PC-3 (cell line): ENCODE measurements around the gene LAMTOR5. TPM values are rescaled to one million over a fixed set of nuclear protein-coding genes. Genes with fewer than 3 reads are reported as not detected.
"Not testable (repeated sequence)": the region's sequence is repeated elsewhere in the genome, so short reads cannot be mapped to it uniquely, and the experiment has no call there.

Source experiments
- ATAC-seq: fragments of 200-7000 bp; cut with Tn5 transposase; 2 replicates; pipeline ENCODE4 v1.9.1; 2020; ENCODE audit warnings: mild to moderate bottlenecking, moderate library complexity
- BruUV-seq: library from RNA; stranded (reverse); fragments of 400-500 nt; replicated peaks from 2 replicates; lab custom pipeline; 2021; lab: Mats Ljungman, UMichigan
- CTCF ChIA-PET: fragments of 300-600 bp; sonication (Branson Sonifier 250); formaldehyde crosslinking; loops from one replicate; lab custom pipeline; 2022; ENCODE audit warnings: antibody characterized with exemption; lab: Charles Lee
- POLR2A ChIA-PET: fragments of 300-600 bp; sonication (Branson Sonifier 250); formaldehyde crosslinking; loops from one replicate; lab custom pipeline; 2022; ENCODE audit warnings: antibody characterized with exemption; ENCODE audit not compliant: unreplicated experiment; lab: Charles Lee
- DNase-seq: peaks from one replicate; pipeline ENCODE4 v3.0.0-alpha.2; 2015
- H2AFZ ChIP-seq: fragments of 300-600 bp; sonication (generic); 2 replicates; pipeline ENCODE4 v1.6.0; 2016; ENCODE audit warnings: antibody characterized with exemption, low read length
- H3F3A ChIP-seq: fragments of 300-600 bp; sonication (generic); one replicate; pipeline ENCODE4 v1.6.0; 2017; ENCODE audit warnings: antibody characterized with exemption, low read length, control low read depth, mild to moderate bottlenecking; ENCODE audit not compliant: unreplicated experiment
- H3K27ac ChIP-seq: fragments of 300-600 bp; sonication (generic); 2 replicates; pipeline ENCODE4 v1.5.1; 2016; ENCODE audit warnings: mild to moderate bottlenecking, low read length
- H3K27me3 ChIP-seq: fragments of 300-600 bp; sonication (generic); 2 replicates; pipeline ENCODE4 v1.6.1; 2016; ENCODE audit warnings: low read length, mixed read lengths
- H3K36me3 ChIP-seq: fragments of 300-600 bp; sonication (generic); 2 replicates; pipeline ENCODE4 v1.6.1; 2016; ENCODE audit warnings: low read depth, mixed run types, low read length, mixed read lengths
- H3K4me1 ChIP-seq: fragments of 300-600 bp; sonication (generic); 2 replicates; pipeline ENCODE4 v1.5.1; 2016; ENCODE audit warnings: low read length; ENCODE audit not compliant: insufficient read depth
- H3K4me2 ChIP-seq: fragments of 300-600 bp; sonication (generic); 2 replicates; pipeline ENCODE4 v1.6.0; 2016; ENCODE audit warnings: low read length
- H3K4me3 ChIP-seq: fragments of 300-600 bp; sonication (generic); 2 replicates; pipeline ENCODE4 v1.5.1; 2016; ENCODE audit warnings: mild to moderate bottlenecking, low read length, mixed read lengths
- H3K79me2 ChIP-seq: fragments of 300-600 bp; sonication (generic); 2 replicates; pipeline ENCODE4 v1.6.1; 2017; ENCODE audit warnings: low read length, mixed read lengths
- H3K9ac ChIP-seq: fragments of 300-600 bp; sonication (generic); 2 replicates; pipeline ENCODE4 v1.6.0; 2016; ENCODE audit warnings: mild to moderate bottlenecking, low read length
- H3K9me2 ChIP-seq: fragments of 300-600 bp; sonication (generic); replicated peaks from 2 replicates; pipeline ENCODE4 v1.6.1; 2016; ENCODE audit warnings: mixed run types, low read length, mixed read lengths
- H3K9me3 ChIP-seq: fragments of 300-600 bp; sonication (generic); 2 replicates; pipeline ENCODE4 v1.6.1; 2016; ENCODE audit warnings: low read length, mixed read lengths
- H4K20me1 ChIP-seq: fragments of 300-600 bp; sonication (generic); 2 replicates; pipeline ENCODE4 v1.6.1; 2016; ENCODE audit warnings: low read length, mixed read lengths
- CTCF ChIP-seq: fragments of 300-600 bp; sonication (generic); conservative IDR thresholded peaks from 2 replicates; pipeline ENCODE4 v1.5.1; 2017; ENCODE audit warnings: antibody characterized with exemption, low read depth, mild to moderate bottlenecking, low read length
- EZH2 ChIP-seq: fragments of 300-600 bp; sonication (generic); IDR thresholded peaks from one replicate; pipeline ENCODE4 v1.6.1; 2017; ENCODE audit warnings: antibody characterized with exemption, mild to moderate bottlenecking, low read length; ENCODE audit not compliant: unreplicated experiment
- EZH2phosphoT487 ChIP-seq: fragments of 300-600 bp; sonication (generic); IDR thresholded peaks from 2 replicates; pipeline ENCODE4 v1.6.1; 2018; ENCODE audit warnings: mild to moderate bottlenecking, antibody characterized with exemption, low read length, borderline replicate concordance
- intact Hi-C: fragments of 100-400 bp; cut with micrococcal nuclease; formaldehyde crosslinking; loops from 2 replicates; pipeline ENCODE4 v1.9.0; 2023
- total RNA-seq: library from RNA; depleted of rRNA; stranded (reverse); fragments of >200 nt; gene quantifications from 2 replicates; pipeline ENCODE4 v1.2.3, GENCODE V29; 2014

Gene LAMTOR5
- total RNA-seq, 1 experiment from 2014 or later: 143 TPM

- ATAC-seq: no peak
- no peaks in the 10 kb centered on the region for H3K36me3 ChIP-seq
- H4K20me1 ChIP-seq: no peaks in the 10 kb centered on the region
- ChIA-PET CTCF (no interaction called here), POLR2A (no interaction called here)
- H3K27me3 ChIP-seq: peaks cover under 1% of the 10 kb centered on the region; the same call in 1 of the 2 replicates
- H3K4me3 ChIP-seq: no peak overlapping the region
- H3K9ac ChIP-seq: no peak overlapping the region
- H3K4me1 ChIP-seq: no peaks in the 10 kb centered on the region
- no peaks in the 10 kb centered on the region for H3F3A ChIP-seq
- H3K9me3 ChIP-seq: no peaks in the 10 kb centered on the region
- no peak overlapping the region for H2AFZ ChIP-seq
- intact Hi-C loops: no loop called here
- BruUV-seq: no TSS peak
- H3K79me2 ChIP-seq: no peaks in the 10 kb centered on the region
- TF ChIP-seq CTCF (no peak), EZH2phosphoT487 (no peak), EZH2 (no peak)
- DNase-seq: no peak
- H3K9me2 ChIP-seq: no peaks in the 10 kb centered on the region
- H3K27ac ChIP-seq: no peak overlapping the region
- H3K4me2 ChIP-seq: no peak overlapping the region
These were observed 34.4 kb upstream of the LAMTOR5 start for GRCh38 chr1:110441888-110442287.

DNA sequence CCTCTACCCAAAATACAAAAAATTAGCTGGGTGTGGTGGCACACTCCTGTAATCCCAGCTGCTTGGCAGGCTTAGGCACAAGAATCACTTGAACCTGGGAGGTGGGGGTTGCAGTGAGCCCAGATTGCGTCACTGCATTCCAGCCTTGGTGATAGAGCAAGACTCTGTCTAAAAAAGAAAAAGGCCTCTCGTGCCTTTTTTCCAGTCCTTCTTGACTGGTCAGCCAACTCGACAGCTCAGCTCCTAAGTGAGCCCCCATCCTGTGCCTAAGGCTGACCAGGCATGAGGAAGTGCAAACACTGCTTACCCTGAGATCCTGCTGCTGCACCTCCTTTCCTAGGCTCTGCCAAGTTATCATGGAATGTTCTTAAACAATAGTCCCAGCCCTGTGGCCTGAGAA is 33.4 kb upstream of the LAMTOR5 start:
- Histone ChIP-seq H3F3A (no peaks in the 10 kb centered on the region), H3K9me3 (no peaks in the 10 kb centered on the region), H3K9me2 (no peaks in the 10 kb centered on the region), H3K79me2 (no peaks in the 10 kb centered on the region), H3K27ac (no peak overlapping the region), H3K36me3 (no peaks in the 10 kb centered on the region), H4K20me1 (no peaks in the 10 kb centered on the region), H3K27me3 (no peaks in the 10 kb centered on the region), H3K4me1 (no peaks in the 10 kb centered on the region), H3K4me2 (no peak overlapping the region), H2AFZ (no peak overlapping the region), H3K4me3 (no peak overlapping the region), H3K9ac (no peak overlapping the region)
- CTCF ChIA-PET: interaction anchor here (0.6 kb wide), 1 partner anchor 30 kb away, joined by 3 read pairs; no protein-coding TSS in a partner anchor
- intact Hi-C loops: no loop called here
- POLR2A ChIA-PET: interaction anchor here (0.6 kb wide), 1 partner anchor 1056 kb away, joined by 3 read pairs; no protein-coding TSS in a partner anchor
- no peak for DNase-seq
- no TSS peak for BruUV-seq
- TF ChIP-seq EZH2phosphoT487 (no peak), EZH2 (no peak), CTCF (no peak)
- no peak for ATAC-seq

GRCh38 chr1:110439873-110440272 is 32.4 kb upstream of the LAMTOR5 start:
- H2AFZ ChIP-seq, intact Hi-C loops, ATAC-seq, H4K20me1 ChIP-seq, H3K36me3 ChIP-seq, H3K4me1 ChIP-seq, H3K9ac ChIP-seq, CTCF ChIA-PET, H3K9me2 ChIP-seq, H3F3A ChIP-seq, H3K27me3 ChIP-seq, H3K27ac ChIP-seq, H3K79me2 ChIP-seq, H3K4me3 ChIP-seq, DNase-seq, H3K4me2 ChIP-seq, BruUV-seq, H3K9me3 ChIP-seq: not testable (repeated sequence)
- POLR2A ChIA-PET: interaction anchor here (0.6 kb wide), 1 partner anchor 32 kb away, joined by 3 read pairs; no protein-coding TSS in a partner anchor
